Measurements from ENCODE around the gene ERCC5.
A peak's percentile ranks its signal among the peaks of the same experiment; 100 is the strongest.

The ERCC5 gene

GRCh38 chr13:102862624-102863210 lies 16.9 kb downstream of the ERCC5 start:
- Histone ChIP-seq H3K4me3 (ENCODE audit: insufficient read length, low read depth) (no peak overlapping the region), H3K9me3 (ENCODE audit: insufficient read depth, low read length) (no peaks in the 10 kb centered on the region), H3K9ac (ENCODE audit: insufficient read length, low read depth) (no peak overlapping the region), H3K36me3 (ENCODE audit: insufficient read depth, insufficient read length, low read length) (peaks cover 57% of the 10 kb centered on the region), H3K27me3 (ENCODE audit: insufficient read depth, insufficient read length) (no peaks in the 10 kb centered on the region), H3K4me1 (ENCODE audit: insufficient read depth, insufficient read length) (no peaks in the 10 kb centered on the region)
- no peak for TF ChIP-seq SUZ12 (IDR thresholded peaks at IDR 0.05; ENCODE audit: extremely low read depth, insufficient read depth, insufficient read length)
- no peak for TF ChIP-seq ZNF274 (IDR thresholded peaks at IDR 0.05; ENCODE audit: low read depth, low read length)
- no peak for TF ChIP-seq YY1 (IDR thresholded peaks at IDR 0.05; ENCODE audit: insufficient read depth, insufficient read length)
- DNase-seq (ENCODE audit: low read depth, low spot score), result no peak

DNA sequence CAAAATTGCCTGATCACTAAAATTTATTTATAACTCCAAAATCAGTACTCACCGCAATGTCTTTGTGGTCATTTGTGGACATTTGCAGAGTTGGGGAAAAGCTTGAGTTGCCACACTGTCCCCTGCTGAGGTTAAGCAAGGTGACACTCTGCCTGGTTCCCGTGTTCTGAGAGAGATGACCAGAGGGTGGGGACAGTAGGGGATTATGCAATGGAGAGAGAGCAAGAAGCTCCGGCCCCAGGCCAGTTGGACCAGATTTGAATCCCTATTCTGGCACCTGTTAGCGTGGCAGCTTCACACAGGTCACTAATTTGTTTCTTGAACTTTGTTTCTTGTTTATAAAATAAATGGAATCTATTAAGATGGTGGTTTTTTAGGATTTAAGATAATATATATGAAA lies 17.8 kb downstream of the ERCC5 start:
- peaks cover 60% of the 10 kb centered on the region for H3K36me3 ChIP-seq (ENCODE audit: insufficient read depth, insufficient read length, low read length)
- H3K4me1 ChIP-seq (ENCODE audit: insufficient read depth, insufficient read length), result no peaks in the 10 kb centered on the region
- no peak overlapping the region for H3K4me3 ChIP-seq (ENCODE audit: insufficient read length, low read depth)
- no peaks in the 10 kb centered on the region for H3K27me3 ChIP-seq (ENCODE audit: insufficient read depth, insufficient read length)
- no peak overlapping the region for H3K9ac ChIP-seq (ENCODE audit: insufficient read length, low read depth)
- H3K9me3 ChIP-seq (ENCODE audit: insufficient read depth, low read length), result no peaks in the 10 kb centered on the region
- no peak for DNase-seq (ENCODE audit: low read depth, low spot score)
- TF ChIP-seq ZNF274 (IDR thresholded peaks at IDR 0.05; ENCODE audit: low read depth, low read length) (no peak), SUZ12 (IDR thresholded peaks at IDR 0.05; ENCODE audit: extremely low read depth, insufficient read depth, insufficient read length) (no peak), YY1 (IDR thresholded peaks at IDR 0.05; ENCODE audit: insufficient read depth, insufficient read length) (no peak)

DNA sequence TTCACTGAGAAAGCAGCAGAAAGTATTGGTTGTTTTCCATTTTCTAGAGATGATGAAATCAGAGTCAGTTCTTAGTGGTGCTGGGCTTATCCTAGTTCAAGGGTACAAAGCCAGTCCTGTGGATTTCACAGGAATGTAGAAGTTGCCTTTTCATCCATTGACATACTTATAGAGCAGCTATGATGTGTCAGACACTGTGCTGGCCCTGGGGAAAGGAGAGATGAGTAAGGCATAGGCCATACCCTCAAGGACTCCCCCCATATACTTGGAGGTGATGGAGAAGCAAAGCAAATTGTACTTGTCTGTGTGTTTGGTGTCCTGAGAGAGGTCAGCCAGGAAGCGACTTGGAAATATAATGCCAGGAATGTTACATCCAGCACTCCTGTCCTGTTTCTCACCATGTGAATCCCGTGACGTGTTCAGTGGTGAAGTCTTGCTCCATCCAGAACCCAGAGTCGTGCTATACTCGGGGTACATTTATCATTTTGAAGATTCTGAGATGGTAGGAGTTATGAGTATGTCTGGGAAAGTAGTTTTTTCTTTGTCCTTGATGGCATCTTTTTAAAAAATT lies 22.6 kb downstream of the ERCC5 start:
- TF ChIP-seq ZNF274 (IDR thresholded peaks at IDR 0.05; ENCODE audit: low read depth, low read length) (no peak), SUZ12 (IDR thresholded peaks at IDR 0.05; ENCODE audit: extremely low read depth, insufficient read depth, insufficient read length) (no peak), YY1 (IDR thresholded peaks at IDR 0.05; ENCODE audit: insufficient read depth, insufficient read length) (no peak)
- Histone ChIP-seq H3K4me3 (ENCODE audit: insufficient read length, low read depth) (no peak overlapping the region), H3K27me3 (ENCODE audit: insufficient read depth, insufficient read length) (no peaks in the 10 kb centered on the region), H3K9ac (ENCODE audit: insufficient read length, low read depth) (no peak overlapping the region), H3K9me3 (ENCODE audit: insufficient read depth, low read length) (no peaks in the 10 kb centered on the region), H3K4me1 (ENCODE audit: insufficient read depth, insufficient read length) (no peaks in the 10 kb centered on the region), H3K36me3 (ENCODE audit: insufficient read depth, insufficient read length, low read length) (peaks cover 41% of the 10 kb centered on the region)
- DNase-seq (ENCODE audit: low read depth, low spot score), result no peak

- H3K27me3 ChIP-seq (ENCODE audit: insufficient read depth, insufficient read length), result no peaks in the 10 kb centered on the region
- no peaks in the 10 kb centered on the region for H3K4me1 ChIP-seq (ENCODE audit: insufficient read depth, insufficient read length)
- TF ChIP-seq ZNF274 (IDR thresholded peaks at IDR 0.05; ENCODE audit: low read depth, low read length) (no peak), YY1 (IDR thresholded peaks at IDR 0.05; ENCODE audit: insufficient read depth, insufficient read length) (no peak), SUZ12 (IDR thresholded peaks at IDR 0.05; ENCODE audit: extremely low read depth, insufficient read depth, insufficient read length) (no peak)
- H3K4me3 ChIP-seq (ENCODE audit: insufficient read length, low read depth), result no peak overlapping the region
- no peaks in the 10 kb centered on the region for H3K9me3 ChIP-seq (ENCODE audit: insufficient read depth, low read length)
- H3K36me3 ChIP-seq (ENCODE audit: insufficient read depth, insufficient read length, low read length), result peaks cover 41% of the 10 kb centered on the region
- no peak overlapping the region for H3K9ac ChIP-seq (ENCODE audit: insufficient read length, low read depth)
- no peak for DNase-seq (ENCODE audit: low read depth, low spot score)
These were observed 24.3 kb downstream of the ERCC5 start for GRCh38 chr13:102869948-102870676.

GRCh38 chr13:102870677-102871415 lies 25.0 kb downstream of the ERCC5 start:
- TF ChIP-seq SUZ12 (IDR thresholded peaks at IDR 0.05; ENCODE audit: extremely low read depth, insufficient read depth, insufficient read length) (no peak), YY1 (IDR thresholded peaks at IDR 0.05; ENCODE audit: insufficient read depth, insufficient read length) (no peak), ZNF274 (IDR thresholded peaks at IDR 0.05; ENCODE audit: low read depth, low read length) (no peak)
- no peaks in the 10 kb centered on the region for H3K27me3 ChIP-seq (ENCODE audit: insufficient read depth, insufficient read length)
- H3K4me1 ChIP-seq (ENCODE audit: insufficient read depth, insufficient read length), result no peaks in the 10 kb centered on the region
- peak; percentile 39 for DNase-seq (ENCODE audit: low read depth, low spot score)
- H3K9ac ChIP-seq (ENCODE audit: insufficient read length, low read depth), result no peak overlapping the region
- peaks cover 37% of the 10 kb centered on the region for H3K36me3 ChIP-seq (ENCODE audit: insufficient read depth, insufficient read length, low read length)
- no peaks in the 10 kb centered on the region for H3K9me3 ChIP-seq (ENCODE audit: insufficient read depth, low read length)
- no peak overlapping the region for H3K4me3 ChIP-seq (ENCODE audit: insufficient read length, low read depth)

GRCh38 chr13:102872131-102872530 lies 26.3 kb downstream of the ERCC5 start:
- DNase-seq (ENCODE audit: low read depth, low spot score), result no peak
- H3K27me3 ChIP-seq (ENCODE audit: insufficient read depth, insufficient read length), result no peaks in the 10 kb centered on the region
- no peaks in the 10 kb centered on the region for H3K4me1 ChIP-seq (ENCODE audit: insufficient read depth, insufficient read length)
- no peak overlapping the region for H3K4me3 ChIP-seq (ENCODE audit: insufficient read length, low read depth)
- peaks cover 28% of the 10 kb centered on the region for H3K36me3 ChIP-seq (ENCODE audit: insufficient read depth, insufficient read length, low read length)
- H3K9ac ChIP-seq (ENCODE audit: insufficient read length, low read depth), result no peak overlapping the region
- TF ChIP-seq YY1 (IDR thresholded peaks at IDR 0.05; ENCODE audit: insufficient read depth, insufficient read length) (no peak), SUZ12 (IDR thresholded peaks at IDR 0.05; ENCODE audit: extremely low read depth, insufficient read depth, insufficient read length) (no peak), ZNF274 (IDR thresholded peaks at IDR 0.05; ENCODE audit: low read depth, low read length) (no peak)
- no peaks in the 10 kb centered on the region for H3K9me3 ChIP-seq (ENCODE audit: insufficient read depth, low read length)

DNA sequence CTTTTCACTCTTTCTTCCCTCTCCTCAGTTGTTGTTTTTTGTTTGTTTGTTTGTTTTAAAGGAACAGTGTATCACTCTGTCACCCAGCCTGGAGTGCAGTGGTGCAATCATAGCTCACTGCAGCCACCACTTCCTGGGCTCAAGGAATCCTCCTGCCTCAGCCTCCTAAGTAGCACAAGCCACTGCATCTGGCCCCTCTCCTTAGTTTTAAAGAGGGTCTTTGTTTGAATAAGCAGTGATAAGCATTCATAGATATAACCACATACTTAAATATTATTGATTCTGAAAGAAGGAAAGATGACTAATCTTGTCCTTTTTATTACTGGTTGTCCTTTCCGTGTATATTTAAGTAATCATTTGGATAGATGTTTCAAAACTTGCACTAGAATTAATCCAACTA lies 26.7 kb downstream of the ERCC5 start:
- Histone ChIP-seq H3K36me3 (ENCODE audit: insufficient read depth, insufficient read length, low read length) (peaks cover 28% of the 10 kb centered on the region), H3K9me3 (ENCODE audit: insufficient read depth, low read length) (no peaks in the 10 kb centered on the region), H3K27me3 (ENCODE audit: insufficient read depth, insufficient read length) (no peaks in the 10 kb centered on the region), H3K9ac (ENCODE audit: insufficient read length, low read depth) (no peak overlapping the region), H3K4me3 (ENCODE audit: insufficient read length, low read depth) (no peak overlapping the region), H3K4me1 (ENCODE audit: insufficient read depth, insufficient read length) (no peaks in the 10 kb centered on the region)
- TF ChIP-seq YY1 (IDR thresholded peaks at IDR 0.05; ENCODE audit: insufficient read depth, insufficient read length) (no peak), SUZ12 (IDR thresholded peaks at IDR 0.05; ENCODE audit: extremely low read depth, insufficient read depth, insufficient read length) (no peak), ZNF274 (IDR thresholded peaks at IDR 0.05; ENCODE audit: low read depth, low read length) (no peak)
- DNase-seq (ENCODE audit: low read depth, low spot score), result no peak

Measured in NT2/D1 (cell line).